A673 (cell line): ENCODE data around the gene GAK. TPM values are rescaled to one million over a fixed set of nuclear protein-coding genes. Genes with fewer than 3 reads are reported as not detected.

Experiments used
- BruUV-seq: library from RNA; stranded (reverse); fragments of 400-500 nt; replicated peaks from 2 replicates; lab custom pipeline; 2021; lab: Mats Ljungman, UMichigan
- CTCF ChIA-PET: fragments of 300-600 bp; sonication (Branson Sonifier 250); formaldehyde crosslinking; loops from one replicate; lab custom pipeline; 2022; ENCODE audit warnings: antibody characterized with exemption; lab: Charles Lee
- POLR2A ChIA-PET: fragments of 300-600 bp; sonication (Branson Sonifier 250); formaldehyde crosslinking; loops from one replicate; lab custom pipeline; 2022; ENCODE audit warnings: antibody characterized with exemption; ENCODE audit not compliant: low non-redundant PET; lab: Charles Lee
- DNase-seq: peaks from one replicate; pipeline ENCODE4 v3.0.0-alpha.2; 2015; ENCODE audit warnings: low spot score
- H3K27ac ChIP-seq: fragments of 200-600 bp; sonication (generic); 2 replicates; pipeline ENCODE4 v1.5.1; 2016; ENCODE audit warnings: mixed run types, low read depth, mild to moderate bottlenecking, mixed read lengths, antibody characterized with exemption, low read length; ENCODE audit not compliant: poor library complexity, severe bottlenecking
- H3K27me3 ChIP-seq: fragments of 200-600 bp; sonication (generic); replicated peaks from 2 replicates; pipeline ENCODE4 v1.6.1; 2017; ENCODE audit warnings: mixed run types, low read depth, mild to moderate bottlenecking, mixed read lengths, antibody characterized with exemption, low read length; ENCODE audit not compliant: insufficient read depth, poor library complexity
- H3K36me3 ChIP-seq: fragments of 200-600 bp; sonication (generic); 2 replicates; pipeline ENCODE4 v1.6.1; 2016; ENCODE audit warnings: mixed run types, mild to moderate bottlenecking, mixed read lengths, antibody characterized with exemption, low read length; ENCODE audit not compliant: insufficient read depth, poor library complexity, severe bottlenecking
- H3K4me1 ChIP-seq: fragments of 200-600 bp; sonication (generic); 2 replicates; pipeline ENCODE4 v1.6.1; 2017; ENCODE audit warnings: mixed run types, mild to moderate bottlenecking, mixed read lengths, antibody characterized with exemption, low read length; ENCODE audit not compliant: insufficient read depth, poor library complexity, severe bottlenecking
- H3K4me3 ChIP-seq: fragments of 200-600 bp; sonication (generic); 2 replicates; pipeline ENCODE4 v1.5.1; 2016; ENCODE audit warnings: low read depth, mixed run types, mild to moderate bottlenecking, mixed read lengths, low read length; ENCODE audit not compliant: poor library complexity, severe bottlenecking
- H3K9me3 ChIP-seq: fragments of 200-600 bp; sonication (generic); 2 replicates; pipeline ENCODE4 v1.6.1; 2016; ENCODE audit warnings: mixed run types, low read depth, mild to moderate bottlenecking, mixed read lengths, antibody characterized with exemption, low read length; ENCODE audit not compliant: poor library complexity, severe bottlenecking
- CTCF ChIP-seq: fragments of 300-800, 200-600 bp; sonication (generic); conservative IDR thresholded peaks from 2 replicates; pipeline ENCODE4 v1.5.1; 2017; ENCODE audit warnings: low read depth, mild to moderate bottlenecking, antibody characterized with exemption, low read length, moderate library complexity, mixed read lengths
- EZH2 ChIP-seq: fragments of 200-600 bp; sonication (generic); IDR thresholded peaks from 2 replicates; pipeline ENCODE4 v1.6.1; 2017; ENCODE audit warnings: borderline replicate concordance, low read depth, mild to moderate bottlenecking, mixed read lengths, antibody characterized with exemption, low read length; ENCODE audit not compliant: poor library complexity, severe bottlenecking
- intact Hi-C: fragments of 100-400 bp; cut with micrococcal nuclease; formaldehyde crosslinking; loops from one replicate; pipeline ENCODE4 v1.10.0; 2022; ENCODE audit not compliant: unreplicated experiment
- total RNA-seq: library from RNA; stranded (reverse); gene quantifications from 2 replicates; pipeline ENCODE4 v1.2.3, GENCODE V29; 2021

GAK gene
- total RNA-seq, 1 experiment from 2014 or later = 96.2 TPM

GRCh38 chr4:875818-876423 is 56.2 kb downstream of the GAK start:
- ChIA-PET CTCF (no interaction called here), POLR2A (no interaction called here)
- no peaks in the 10 kb centered on the region for H3K4me1 ChIP-seq
- H3K36me3 ChIP-seq = peaks cover 12% of the 10 kb centered on the region
- H3K4me3 ChIP-seq = no peak overlapping the region
- H3K27ac ChIP-seq = no peak overlapping the region
- DNase-seq = no peak
- intact Hi-C loops = no loop called here
- no peaks in the 10 kb centered on the region for H3K9me3 ChIP-seq
- no TSS peak for BruUV-seq
- TF ChIP-seq EZH2 (no peak), CTCF (no peak)
- H3K27me3 ChIP-seq = no peaks in the 10 kb centered on the region

- Histone ChIP-seq H3K27me3 (no peaks in the 10 kb centered on the region), H3K36me3 (peaks cover 12% of the 10 kb centered on the region), H3K4me1 (no peaks in the 10 kb centered on the region), H3K9me3 (no peaks in the 10 kb centered on the region), H3K27ac (no peak overlapping the region), H3K4me3 (no peak overlapping the region)
- TF ChIP-seq EZH2 (no peak), CTCF (no peak)
- intact Hi-C loops = no loop called here
- BruUV-seq = no TSS peak
- no peak for DNase-seq
- ChIA-PET POLR2A (no interaction called here), CTCF (no interaction called here)
These were observed 56.9 kb downstream of the GAK start for GRCh38 chr4:874971-875817.

GRCh38 chr4:874056-874455 is 58.1 kb downstream of the GAK start:
- Histone ChIP-seq H3K27ac (no peak overlapping the region), H3K36me3 (peaks cover 12% of the 10 kb centered on the region), H3K4me3 (no peak overlapping the region), H3K27me3 (no peaks in the 10 kb centered on the region), H3K9me3 (no peaks in the 10 kb centered on the region), H3K4me1 (no peaks in the 10 kb centered on the region)
- no peak for TF ChIP-seq EZH2
- no peak for TF ChIP-seq CTCF
- DNase-seq = no peak
- BruUV-seq = no TSS peak
- ChIA-PET CTCF (no interaction called here), POLR2A (no interaction called here)
- intact Hi-C loops = no loop called here
